ENCODE measurements around the gene MTA1.

MTA1 gene

GRCh38 chr14:105501504-105502291 lies 82.1 kb downstream of the MTA1 start:
- DNase-seq, result no peak

- no peak for DNase-seq
Measured at GRCh38 chr14:105502446-105503295, 83.0 kb downstream of the MTA1 start.

- peak in 1 of 2 experiments; percentile 3 for DNase-seq
Measured at GRCh38 chr14:105503296-105503640, 83.6 kb downstream of the MTA1 start.

- DNase-seq, result no peak
Measured at GRCh38 chr14:105503935-105504692, 84.5 kb downstream of the MTA1 start.

- no peak for DNase-seq
Measured at GRCh38 chr14:105505101-105505500, 85.5 kb downstream of the MTA1 start.

GRCh38 chr14:105507247-105507646 lies 87.6 kb downstream of the MTA1 start:
- no peak for DNase-seq

GRCh38 chr14:105508069-105508468 lies 88.4 kb downstream of the MTA1 start:
- DNase-seq, result no peak

- no peak for DNase-seq
Measured at GRCh38 chr14:105508601-105509000, 89.0 kb downstream of the MTA1 start.

- no peak for DNase-seq
Measured at GRCh38 chr14:105517096-105517495, 97.5 kb downstream of the MTA1 start.

GRCh38 chr14:105519946-105520698 lies 100.5 kb downstream of the MTA1 start:
- no peak for DNase-seq

Data from NCI-H187 (cell line).